ENCODE results near the gene PGPEP1. TPM values are rescaled to one million over a fixed set of nuclear protein-coding genes. Genes with fewer than 3 reads are reported as not detected.

PGPEP1 gene
- polyA plus RNA-seq (2013, experiment 1 of 2), result 12.6 TPM
- polyA plus RNA-seq (2013, experiment 2 of 2), result 15.8 TPM

DNA sequence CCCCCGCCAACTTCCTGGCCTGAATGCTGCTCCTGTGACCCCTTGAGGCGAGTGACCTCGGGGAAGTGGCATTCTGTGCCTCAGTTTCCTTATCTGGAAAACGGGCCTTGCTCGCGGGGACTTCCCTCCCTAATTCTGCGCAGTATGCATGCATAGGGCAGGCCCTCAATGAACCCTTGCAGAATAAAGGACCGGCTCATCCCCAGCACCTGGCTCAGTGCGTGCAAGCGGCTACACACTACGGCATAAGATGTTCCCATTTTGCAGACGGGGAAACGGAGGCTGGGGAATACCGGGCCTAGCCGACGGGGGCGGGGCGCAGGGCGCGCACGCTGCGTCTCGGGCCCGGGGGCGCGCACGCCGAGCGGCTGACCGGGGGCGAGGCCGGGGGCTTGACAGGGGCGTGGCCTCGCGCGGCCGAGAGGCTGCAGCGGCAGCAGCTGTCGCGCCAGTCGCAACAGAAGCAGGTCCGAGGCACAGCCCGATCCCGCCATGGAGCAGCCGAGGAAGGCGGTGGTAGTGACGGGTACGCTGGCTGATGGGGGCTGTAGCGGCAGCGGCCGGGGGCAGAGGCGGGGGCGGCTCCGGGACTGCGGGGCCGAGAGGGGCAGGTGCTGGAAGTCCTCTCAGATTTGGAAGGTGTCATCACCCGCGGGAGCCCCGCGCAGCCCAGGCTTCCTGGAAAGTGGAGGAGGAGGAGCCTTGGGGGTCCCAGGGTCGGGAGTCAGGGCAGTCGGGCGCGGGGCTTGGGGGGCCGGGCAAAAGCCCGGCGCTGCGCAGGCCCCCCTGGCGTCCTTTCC lies at the start of gene PGPEP1:
Gene PGPEP1 (plus strand): TSS at position 409 of the 800 bp plus-strand sequence. CDS start 84 bp downstream, at position 493.
- Histone ChIP-seq H3K4me1 (ENCODE audit: insufficient read depth, low read length) (peaks cover 15% of the 10 kb centered on the region; the same call in 1 of the 2 replicates), H3K9ac (ENCODE audit: low read depth, low read length) (peak within 1 kb of the TSS; percentile 27; the same call in 1 of the 2 replicates), H3K27ac (ENCODE audit: low read depth, low read length) (peak within 1 kb of the TSS; percentile 48), H3K4me3 (ENCODE audit: low read length) (peak within 1 kb of the TSS; percentile 72), H3K27me3 (ENCODE audit: insufficient read depth, low read length) (no peaks in the 10 kb centered on the region), H3K9me3 (ENCODE audit: insufficient read depth, low read depth, low read length) (no peaks in the 10 kb centered on the region), H3K36me3 (ENCODE audit: insufficient read depth, low read length) (no peaks in the 10 kb centered on the region)
- WGBS, result 7% methylated on average over 69 of the region's 69 CpGs

DNA sequence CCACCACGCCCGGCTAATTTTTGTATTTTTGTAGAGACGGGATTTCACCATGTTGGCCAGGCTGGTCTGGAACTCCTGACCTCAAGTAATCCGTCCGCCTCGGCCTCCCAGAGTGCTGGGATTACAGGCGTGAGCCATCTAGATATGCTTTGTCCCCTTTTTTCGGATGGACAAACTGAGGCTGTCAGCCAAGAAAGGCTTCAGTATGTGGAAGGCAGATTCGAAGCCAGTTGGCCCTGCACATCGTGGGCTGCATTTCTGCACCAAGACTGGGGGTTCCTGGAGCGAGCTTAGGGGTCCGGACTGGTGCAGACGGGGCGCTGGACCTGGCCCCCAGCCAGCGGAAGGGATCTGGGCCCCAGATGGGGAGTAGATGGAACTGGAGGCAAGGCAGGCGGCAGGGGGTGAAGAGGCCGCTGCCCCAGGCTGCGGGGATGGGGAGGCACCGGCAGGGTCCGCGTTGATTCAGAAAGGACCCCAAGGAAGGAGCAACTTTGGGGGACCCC lies 49.3 kb upstream of the PGPEP1 start:
- Histone ChIP-seq H3K9ac (ENCODE audit: low read depth, low read length) (peak overlapping the region; percentile 79), H3K4me3 (ENCODE audit: low read length) (peak overlapping the region; percentile 83)
- 50% methylated on average over 21 of the region's 21 CpGs for WGBS

DNA sequence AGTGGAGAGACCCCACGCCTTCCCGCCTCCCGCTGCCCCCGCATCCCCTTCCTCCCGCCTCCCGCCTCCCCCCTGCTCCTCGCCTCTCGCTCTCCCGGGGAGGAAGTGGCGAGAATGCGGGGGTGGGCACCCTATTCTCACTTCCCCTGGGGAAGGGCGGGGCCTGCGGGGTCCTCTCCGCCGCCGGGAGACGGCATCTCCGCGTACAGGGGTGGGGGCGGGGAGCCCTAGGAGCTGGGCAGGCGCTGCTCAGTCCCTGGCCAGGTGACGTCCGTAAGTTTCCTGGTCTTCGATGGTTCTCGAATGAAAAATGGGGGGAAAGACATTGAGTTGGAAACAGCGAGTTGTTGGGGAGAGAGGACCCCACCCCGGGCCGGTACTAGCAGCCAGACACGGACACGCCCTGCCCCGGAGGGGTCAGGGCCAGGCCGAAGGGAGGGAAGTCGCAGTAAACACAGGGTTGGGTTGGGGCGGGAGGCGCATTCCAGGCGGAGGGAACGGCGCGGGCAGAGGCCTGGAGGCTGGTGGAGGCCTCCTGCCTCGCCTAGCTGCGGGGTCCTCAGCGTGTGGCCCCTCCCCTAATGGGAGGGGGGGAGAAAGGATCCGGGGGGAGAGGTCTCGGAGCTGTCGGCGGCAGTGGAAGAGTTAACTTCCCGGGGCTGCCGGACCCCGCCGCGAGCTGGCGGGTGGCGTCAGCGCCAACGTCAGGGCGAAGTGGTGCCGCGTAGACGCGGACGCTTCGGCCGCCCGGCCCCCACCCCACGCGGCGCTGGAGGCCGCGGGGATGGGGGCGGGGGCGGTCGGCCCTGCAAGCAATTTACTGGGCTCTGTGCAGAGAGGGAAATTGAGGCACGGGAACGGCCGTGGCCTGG lies 48.6 kb upstream of the PGPEP1 start:
- H3K36me3 ChIP-seq (ENCODE audit: insufficient read depth, low read length), result no peaks in the 10 kb centered on the region
- no peaks in the 10 kb centered on the region for H3K27me3 ChIP-seq (ENCODE audit: insufficient read depth, low read length)
- no peaks in the 10 kb centered on the region for H3K9me3 ChIP-seq (ENCODE audit: insufficient read depth, low read depth, low read length)
- H3K4me3 ChIP-seq (ENCODE audit: low read length), result peak overlapping the region; percentile 83
- H3K27ac ChIP-seq (ENCODE audit: low read depth, low read length), result peak overlapping the region; percentile 97
- peak overlapping the region; percentile 79 for H3K9ac ChIP-seq (ENCODE audit: low read depth, low read length)
- H3K4me1 ChIP-seq (ENCODE audit: insufficient read depth, low read length), result peaks cover 22% of the 10 kb centered on the region
- under 1% methylated on average over 75 of the region's 75 CpGs for WGBS

More for the DNA sequence above, 49.3 kb upstream of the PGPEP1 start:
- no peaks in the 10 kb centered on the region for H3K27me3 ChIP-seq (ENCODE audit: insufficient read depth, low read length)
- H3K4me1 ChIP-seq (ENCODE audit: insufficient read depth, low read length), result peaks cover 22% of the 10 kb centered on the region
- H3K9me3 ChIP-seq (ENCODE audit: insufficient read depth, low read depth, low read length), result no peaks in the 10 kb centered on the region
- H3K36me3 ChIP-seq (ENCODE audit: insufficient read depth, low read length), result no peaks in the 10 kb centered on the region
- H3K27ac ChIP-seq (ENCODE audit: low read depth, low read length), result peak overlapping the region; percentile 97

- H3K4me3 ChIP-seq (ENCODE audit: low read length), result peak overlapping the region; percentile 83
- H3K27me3 ChIP-seq (ENCODE audit: insufficient read depth, low read length), result no peaks in the 10 kb centered on the region
- peak overlapping the region; percentile 79 for H3K9ac ChIP-seq (ENCODE audit: low read depth, low read length)
- H3K36me3 ChIP-seq (ENCODE audit: insufficient read depth, low read length), result no peaks in the 10 kb centered on the region
- peaks cover 21% of the 10 kb centered on the region for H3K4me1 ChIP-seq (ENCODE audit: insufficient read depth, low read length)
- H3K27ac ChIP-seq (ENCODE audit: low read depth, low read length), result peak overlapping the region; percentile 97
- H3K9me3 ChIP-seq (ENCODE audit: insufficient read depth, low read depth, low read length), result no peaks in the 10 kb centered on the region
- 0% methylated on average over 20 of the region's 20 CpGs for WGBS
Measured at GRCh38 chr19:18292462-18292809, 48.0 kb upstream of the PGPEP1 start.

- Histone ChIP-seq H3K36me3 (ENCODE audit: insufficient read depth, low read length) (no peaks in the 10 kb centered on the region), H3K4me3 (ENCODE audit: low read length) (peak overlapping the region; percentile 83), H3K27ac (ENCODE audit: low read depth, low read length) (peak overlapping the region; percentile 97), H3K9ac (ENCODE audit: low read depth, low read length) (peak overlapping the region; percentile 79), H3K4me1 (ENCODE audit: insufficient read depth, low read length) (peaks cover 18% of the 10 kb centered on the region), H3K27me3 (ENCODE audit: insufficient read depth, low read length) (no peaks in the 10 kb centered on the region), H3K9me3 (ENCODE audit: insufficient read depth, low read depth, low read length) (no peaks in the 10 kb centered on the region)
- 3% methylated on average over 27 of the region's 31 CpGs for WGBS
Measured at GRCh38 chr19:18292810-18293641, 47.4 kb upstream of the PGPEP1 start.

DNA sequence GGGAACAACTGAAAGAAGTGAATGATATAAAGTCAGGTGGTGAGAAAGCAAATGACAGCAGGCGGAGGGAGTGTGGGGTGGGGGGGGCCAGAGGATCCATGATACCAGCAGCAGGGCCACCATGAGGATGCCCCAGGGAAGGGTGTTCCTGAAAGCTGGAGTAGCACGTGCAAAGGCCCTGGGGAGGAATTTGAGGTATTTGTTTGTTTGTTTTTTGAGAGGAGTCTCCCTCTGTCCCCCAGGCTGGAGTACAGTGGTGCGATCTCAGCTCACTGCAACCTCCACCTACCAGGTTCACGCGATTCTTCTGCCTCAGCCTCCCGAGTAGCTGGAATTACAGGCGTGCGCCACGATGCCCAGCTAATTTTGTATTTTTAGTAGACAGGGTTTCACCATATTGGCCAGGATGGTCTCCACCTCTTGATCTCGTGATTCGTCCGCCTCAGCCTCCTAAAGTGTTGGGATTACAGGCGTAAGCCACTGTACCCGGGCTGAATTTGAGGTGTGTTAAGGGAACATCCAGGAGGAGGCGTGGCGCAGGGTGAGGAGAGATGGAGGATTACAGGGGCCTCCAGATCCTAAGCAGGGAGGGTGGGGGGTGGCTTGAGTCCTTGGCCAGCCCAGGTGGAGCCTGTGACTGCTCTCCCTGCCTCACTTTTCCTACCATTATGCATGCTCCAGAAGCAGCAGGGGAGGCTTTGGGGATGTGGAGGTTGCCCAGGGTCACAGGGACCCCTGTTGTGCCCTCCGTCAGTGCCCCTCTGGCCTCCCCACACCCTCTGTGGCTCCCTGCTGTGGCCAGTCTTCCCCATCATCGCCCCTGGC lies 46.5 kb upstream of the PGPEP1 start:
- no peaks in the 10 kb centered on the region for H3K9me3 ChIP-seq (ENCODE audit: insufficient read depth, low read depth, low read length)
- H3K36me3 ChIP-seq (ENCODE audit: insufficient read depth, low read length), result no peaks in the 10 kb centered on the region
- H3K4me3 ChIP-seq (ENCODE audit: low read length), result peak overlapping the region; percentile 50
- H3K4me1 ChIP-seq (ENCODE audit: insufficient read depth, low read length), result peaks cover 13% of the 10 kb centered on the region
- peak overlapping the region; percentile 71; the same call in 1 of the 2 replicates for H3K27ac ChIP-seq (ENCODE audit: low read depth, low read length)
- WGBS, result 50% methylated on average over 18 of the region's 18 CpGs
- no peaks in the 10 kb centered on the region for H3K27me3 ChIP-seq (ENCODE audit: insufficient read depth, low read length)
- no peak overlapping the region for H3K9ac ChIP-seq (ENCODE audit: low read depth, low read length)

- H3K4me1 ChIP-seq (ENCODE audit: insufficient read depth, low read length), result peaks cover 13% of the 10 kb centered on the region
- H3K9me3 ChIP-seq (ENCODE audit: insufficient read depth, low read depth, low read length), result no peaks in the 10 kb centered on the region
Measured at GRCh38 chr19:18294467-18294864, 45.9 kb upstream of the PGPEP1 start.

DNA sequence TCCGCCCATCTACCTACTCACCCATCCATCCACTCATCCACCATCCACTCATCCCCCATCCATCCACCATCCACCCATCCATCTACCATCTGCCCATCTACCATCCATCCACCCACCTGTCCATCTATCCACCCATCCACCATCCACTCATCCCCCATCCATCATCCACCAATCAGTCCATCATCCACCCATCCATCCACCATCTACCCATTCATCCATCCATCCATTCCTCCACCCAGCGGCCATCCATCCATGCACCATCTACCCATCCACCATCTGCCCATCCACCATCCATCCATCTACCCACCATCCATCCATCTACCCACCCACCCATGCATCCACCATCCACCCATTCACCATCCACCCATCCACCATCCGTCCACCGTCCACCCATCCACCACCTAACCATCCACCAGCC lies 45.4 kb upstream of the PGPEP1 start:
- Histone ChIP-seq H3K4me3 (ENCODE audit: low read length) (no peak overlapping the region), H3K27me3 (ENCODE audit: insufficient read depth, low read length) (no peaks in the 10 kb centered on the region), H3K4me1 (ENCODE audit: insufficient read depth, low read length) (peaks cover 10% of the 10 kb centered on the region; the same call in 1 of the 2 replicates), H3K36me3 (ENCODE audit: insufficient read depth, low read length) (no peaks in the 10 kb centered on the region), H3K9ac (ENCODE audit: low read depth, low read length) (no peak overlapping the region), H3K27ac (ENCODE audit: low read depth, low read length) (no peak overlapping the region), H3K9me3 (ENCODE audit: insufficient read depth, low read depth, low read length) (no peaks in the 10 kb centered on the region)
- WGBS, result 77% methylated on average over 4 of the region's 4 CpGs

More at GRCh38 chr19:18294467-18294864, 45.9 kb upstream of the PGPEP1 start:
- Histone ChIP-seq H3K9ac (ENCODE audit: low read depth, low read length) (no peak overlapping the region), H3K4me3 (ENCODE audit: low read length) (no peak overlapping the region), H3K27me3 (ENCODE audit: insufficient read depth, low read length) (no peaks in the 10 kb centered on the region), H3K36me3 (ENCODE audit: insufficient read depth, low read length) (no peaks in the 10 kb centered on the region), H3K27ac (ENCODE audit: low read depth, low read length) (no peak overlapping the region)
- WGBS, result 43% methylated on average over 9 of the region's 9 CpGs

- Histone ChIP-seq H3K4me3 (ENCODE audit: low read length) (no peak overlapping the region), H3K4me1 (ENCODE audit: insufficient read depth, low read length) (peaks cover 10% of the 10 kb centered on the region; the same call in 1 of the 2 replicates), H3K9ac (ENCODE audit: low read depth, low read length) (no peak overlapping the region), H3K9me3 (ENCODE audit: insufficient read depth, low read depth, low read length) (no peaks in the 10 kb centered on the region), H3K27ac (ENCODE audit: low read depth, low read length) (no peak overlapping the region), H3K27me3 (ENCODE audit: insufficient read depth, low read length) (no peaks in the 10 kb centered on the region), H3K36me3 (ENCODE audit: insufficient read depth, low read length) (no peaks in the 10 kb centered on the region)
- WGBS, result 66% methylated on average over 4 of the region's 4 CpGs
Measured at GRCh38 chr19:18297308-18297707, 43.1 kb upstream of the PGPEP1 start.

DNA sequence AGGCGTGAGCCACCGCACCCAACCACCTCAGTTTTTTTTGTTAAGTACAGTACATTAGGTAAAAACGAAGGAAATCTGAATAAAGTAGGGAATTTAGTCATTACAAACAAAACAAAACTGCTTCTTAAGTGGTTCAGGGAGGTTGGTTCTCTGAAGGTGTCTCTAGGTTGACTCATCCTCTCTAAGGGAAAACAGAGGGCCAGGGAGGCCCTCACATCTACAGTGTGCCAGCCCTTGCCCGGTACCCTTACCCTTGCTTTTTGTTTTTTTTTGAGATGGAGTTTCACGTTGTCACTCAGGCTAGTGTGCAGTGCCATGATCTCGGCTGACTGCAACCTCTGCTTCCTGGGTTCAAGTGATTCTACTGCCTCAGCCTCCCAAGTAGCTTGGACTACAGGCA lies 41.8 kb upstream of the PGPEP1 start:
- no peak overlapping the region for H3K27ac ChIP-seq (ENCODE audit: low read depth, low read length)
- WGBS, result 92% methylated on average over 5 of the region's 6 CpGs
- H3K9me3 ChIP-seq (ENCODE audit: insufficient read depth, low read depth, low read length), result no peaks in the 10 kb centered on the region
- no peaks in the 10 kb centered on the region for H3K36me3 ChIP-seq (ENCODE audit: insufficient read depth, low read length)
- H3K4me1 ChIP-seq (ENCODE audit: insufficient read depth, low read length), result peaks cover 3% of the 10 kb centered on the region; the same call in 1 of the 2 replicates
- H3K4me3 ChIP-seq (ENCODE audit: low read length), result no peak overlapping the region
- H3K9ac ChIP-seq (ENCODE audit: low read depth, low read length), result no peak overlapping the region
- no peaks in the 10 kb centered on the region for H3K27me3 ChIP-seq (ENCODE audit: insufficient read depth, low read length)
